ENCODE data around the gene BIN2.

DNA sequence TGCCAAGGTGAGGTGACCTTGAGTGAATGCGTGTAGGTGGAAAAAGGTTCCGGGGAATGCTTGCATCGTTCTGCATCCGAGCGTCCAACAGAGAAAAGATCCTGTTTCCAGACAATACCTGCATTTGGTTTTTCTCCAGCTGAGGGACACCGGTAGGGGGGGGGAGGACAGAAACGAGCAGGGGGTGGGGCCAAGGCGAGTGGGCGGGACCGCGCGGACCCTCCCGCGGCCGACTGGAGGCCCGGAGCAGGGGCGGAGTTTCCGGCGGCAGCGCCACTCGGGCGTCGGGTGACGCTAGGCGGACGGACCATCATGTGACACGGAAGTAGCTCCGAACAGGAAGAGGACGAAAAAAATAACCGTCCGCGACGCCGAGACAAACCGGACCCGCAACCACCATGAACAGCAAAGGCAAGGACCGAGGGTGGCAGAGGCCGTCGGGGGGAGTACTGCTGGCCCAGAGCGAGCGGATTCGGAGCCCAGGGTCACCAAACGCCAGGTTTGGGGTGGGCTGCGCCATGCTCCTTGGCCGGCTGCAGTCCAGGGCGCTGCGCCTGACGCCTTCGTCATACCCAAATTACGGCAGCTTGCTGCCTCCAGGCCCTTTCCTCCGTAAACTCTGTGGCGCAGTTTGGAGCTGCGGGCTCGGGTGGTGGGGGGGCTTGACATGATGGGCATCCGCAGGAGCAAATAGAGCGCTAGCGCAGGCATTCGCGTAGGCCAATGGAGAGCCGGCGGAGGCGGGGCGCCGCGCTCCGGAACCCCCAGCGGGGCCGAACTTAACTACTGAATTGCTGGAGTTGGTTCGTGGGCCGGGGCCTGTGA lies 85.3 kb downstream of the BIN2 start, which contains the start of gene DAZAP2:
- TF ChIP-seq, protein P1, sequence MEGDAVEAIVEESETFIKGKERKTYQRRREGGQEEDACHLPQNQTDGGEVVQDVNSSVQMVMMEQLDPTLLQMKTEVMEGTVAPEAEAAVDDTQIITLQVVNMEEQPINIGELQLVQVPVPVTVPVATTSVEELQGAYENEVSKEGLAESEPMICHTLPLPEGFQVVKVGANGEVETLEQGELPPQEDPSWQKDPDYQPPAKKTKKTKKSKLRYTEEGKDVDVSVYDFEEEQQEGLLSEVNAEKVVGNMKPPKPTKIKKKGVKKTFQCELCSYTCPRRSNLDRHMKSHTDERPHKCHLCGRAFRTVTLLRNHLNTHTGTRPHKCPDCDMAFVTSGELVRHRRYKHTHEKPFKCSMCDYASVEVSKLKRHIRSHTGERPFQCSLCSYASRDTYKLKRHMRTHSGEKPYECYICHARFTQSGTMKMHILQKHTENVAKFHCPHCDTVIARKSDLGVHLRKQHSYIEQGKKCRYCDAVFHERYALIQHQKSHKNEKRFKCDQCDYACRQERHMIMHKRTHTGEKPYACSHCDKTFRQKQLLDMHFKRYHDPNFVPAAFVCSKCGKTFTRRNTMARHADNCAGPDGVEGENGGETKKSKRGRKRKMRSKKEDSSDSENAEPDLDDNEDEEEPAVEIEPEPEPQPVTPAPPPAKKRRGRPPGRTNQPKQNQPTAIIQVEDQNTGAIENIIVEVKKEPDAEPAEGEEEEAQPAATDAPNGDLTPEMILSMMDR (IDR thresholded peaks at IDR 0.05; ENCODE audit: low read length) = no peak
- TF ChIP-seq EZH2 (optimal IDR thresholded peaks at IDR 0.05; ENCODE audit: low read depth, low read length) = no peak

Data from MM.1S (cell line).